Activated CD4-positive, alpha-beta T cell treated with anti-CD3 and anti-CD28 coated beads, Interleukin-2, amount 50 U/mL, for 4 hours (primary cell): ENCODE measurements around the gene SLC38A8.

Experiments
- DNase-seq, 2 experiments: peaks; one replicate each; pipeline ENCODE4 v3.0.0-alpha.2; 2020

SLC38A8 gene

GRCh38 chr16:84027625-84028024 lies 15.0 kb downstream of the SLC38A8 start:
- DNase-seq: no peak

GRCh38 chr16:84026606-84027005 lies 16.0 kb downstream of the SLC38A8 start:
- no peak for DNase-seq

GRCh38 chr16:84024854-84025253 lies 17.7 kb downstream of the SLC38A8 start:
- DNase-seq: no peak

GRCh38 chr16:84022644-84023043 lies 20.0 kb downstream of the SLC38A8 start:
- no peak for DNase-seq

- no peak for DNase-seq
These were observed 21.1 kb downstream of the SLC38A8 start for GRCh38 chr16:84021488-84021887.

- DNase-seq: no peak
These were observed 22.2 kb downstream of the SLC38A8 start for GRCh38 chr16:84020353-84020752.

GRCh38 chr16:84018710-84019109 lies 23.9 kb downstream of the SLC38A8 start:
- no peak for DNase-seq

GRCh38 chr16:84016477-84016876 lies 26.1 kb downstream of the SLC38A8 start:
- DNase-seq: no peak

- no peak for DNase-seq
These were observed 27.2 kb downstream of the SLC38A8 start for GRCh38 chr16:84015399-84015798.

- DNase-seq: no peak
These were observed 27.8 kb downstream of the SLC38A8 start for GRCh38 chr16:84014570-84015327.

- peak; percentile 10 to 12 for DNase-seq
These were observed 28.6 kb downstream of the SLC38A8 start for GRCh38 chr16:84013787-84014569.

GRCh38 chr16:84009282-84009681 lies 33.3 kb downstream of the SLC38A8 start:
- DNase-seq: no peak

- DNase-seq: no peak
These were observed 34.6 kb downstream of the SLC38A8 start for GRCh38 chr16:84007965-84008364.

GRCh38 chr16:84007520-84007919 lies 35.1 kb downstream of the SLC38A8 start:
- no peak for DNase-seq

GRCh38 chr16:84005391-84005790 lies 37.2 kb downstream of the SLC38A8 start:
- no peak for DNase-seq

GRCh38 chr16:84004442-84004841 lies 38.2 kb downstream of the SLC38A8 start:
- no peak for DNase-seq

- no peak for DNase-seq
These were observed 39.6 kb downstream of the SLC38A8 start for GRCh38 chr16:84003038-84003437.

- DNase-seq: no peak
These were observed 40.9 kb downstream of the SLC38A8 start for GRCh38 chr16:84001726-84002125.

- no peak for DNase-seq
These were observed 41.5 kb downstream of the SLC38A8 start for GRCh38 chr16:84000989-84001642.

GRCh38 chr16:83998091-83998490 lies 44.5 kb downstream of the SLC38A8 start:
- DNase-seq: no peak

- DNase-seq: no peak
These were observed 45.9 kb downstream of the SLC38A8 start for GRCh38 chr16:83996481-83997252.

- no peak for DNase-seq
These were observed 46.8 kb downstream of the SLC38A8 start for GRCh38 chr16:83995754-83996153.

- DNase-seq: no peak
These were observed 47.9 kb downstream of the SLC38A8 start for GRCh38 chr16:83994703-83995102.
